ENCODE data around the gene DLG2.

The DLG2 gene

GRCh38 chr11:84142411-84142810, 1484.7 kb downstream of the DLG2 start:
- no peak for DNase-seq

- no peak for DNase-seq
These were observed 1486.6 kb downstream of the DLG2 start for GRCh38 chr11:84140386-84141169.

- no peak for DNase-seq
These were observed 1489.2 kb downstream of the DLG2 start for GRCh38 chr11:84137960-84138359.

- no peak for DNase-seq
These were observed 1489.6 kb downstream of the DLG2 start for GRCh38 chr11:84137505-84137904.

- peak; percentile 72 for DNase-seq
These were observed 1490.2 kb downstream of the DLG2 start for GRCh38 chr11:84136926-84137325.

GRCh38 chr11:84130646-84131427, 1496.3 kb downstream of the DLG2 start:
- no peak for DNase-seq

GRCh38 chr11:84129961-84130576, 1497.1 kb downstream of the DLG2 start:
- no peak for DNase-seq

- no peak for DNase-seq
These were observed 1498.3 kb downstream of the DLG2 start for GRCh38 chr11:84128840-84129239.

- DNase-seq = peak; percentile 12
These were observed 1509.8 kb downstream of the DLG2 start for GRCh38 chr11:84117394-84117793.

- DNase-seq = no peak
These were observed 1520.6 kb downstream of the DLG2 start for GRCh38 chr11:84106541-84106940.

- no peak for DNase-seq
These were observed 1522.0 kb downstream of the DLG2 start for GRCh38 chr11:84105148-84105547.

GRCh38 chr11:84103096-84103495, 1524.0 kb downstream of the DLG2 start:
- no peak for DNase-seq

- DNase-seq = peak; percentile 32
These were observed 1530.0 kb downstream of the DLG2 start for GRCh38 chr11:84097186-84097585.

GRCh38 chr11:84091212-84091986, 1535.7 kb downstream of the DLG2 start:
- no peak for DNase-seq

- no peak for DNase-seq
These were observed 1537.8 kb downstream of the DLG2 start for GRCh38 chr11:84089072-84090057.

GRCh38 chr11:84071851-84072250, 1555.3 kb downstream of the DLG2 start:
- no peak for DNase-seq

- no peak for DNase-seq
These were observed 1558.1 kb downstream of the DLG2 start for GRCh38 chr11:84069048-84069447.

GRCh38 chr11:84061726-84062125, 1565.4 kb downstream of the DLG2 start:
- DNase-seq = no peak

- peak; percentile 13 for DNase-seq
These were observed 1570.3 kb downstream of the DLG2 start for GRCh38 chr11:84056653-84057376.

GRCh38 chr11:84045146-84045545, 1582.0 kb downstream of the DLG2 start:
- DNase-seq = no peak

- DNase-seq = no peak
These were observed 1582.4 kb downstream of the DLG2 start for GRCh38 chr11:84044706-84045105.

All from fibroblast of skin of right quadriceps (primary cell).